GM18502 (cell line): ENCODE results near the gene IL18.
A peak's percentile ranks its signal among the peaks of the same experiment; 100 is the strongest.
"Not testable (repeated sequence)": the region's sequence is repeated elsewhere in the genome, so short reads cannot be mapped to it uniquely, and the experiment has no call there.

ENCODE experiments used
- ATAC-seq: cut with Tn5 transposase; IDR thresholded peaks from one replicate; pipeline ENCODE4 v1.9.1; 2021; ENCODE audit warnings: mild to moderate bottlenecking; ENCODE audit not compliant: unreplicated experiment, poor library complexity

Gene IL18

GRCh38 chr11:112163875-112164685 is at the start of gene IL18:
Gene IL18, minus strand, starts transcription at chr11:112164094. Its CDS starts 9,041 bp downstream, at chr11:112155053.
- ATAC-seq, result no peak

DNA sequence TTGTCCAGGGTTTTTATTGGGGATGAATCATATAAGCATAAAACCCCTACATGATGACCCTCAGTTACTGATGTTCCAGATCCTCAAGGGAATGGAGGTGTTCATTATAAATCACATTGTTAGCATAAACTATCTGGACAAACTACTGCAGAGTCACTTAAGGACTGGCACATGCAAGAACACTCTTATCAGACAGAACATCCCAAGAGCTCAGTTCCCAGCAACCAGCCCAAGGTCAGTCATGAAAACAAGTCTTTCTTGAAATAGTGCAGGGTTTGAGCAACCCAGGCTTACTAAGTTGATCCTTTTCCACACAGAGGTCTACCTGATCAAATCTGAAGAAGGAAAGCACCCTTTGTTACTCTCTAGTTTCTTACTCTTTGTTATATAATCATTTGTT is 48.8 kb upstream of the IL18 start:
- ATAC-seq, result no peak

- ATAC-seq, result no peak
These were observed 48.4 kb upstream of the IL18 start for GRCh38 chr11:112212290-112212689.

- ATAC-seq, result no peak
These were observed 47.6 kb upstream of the IL18 start for GRCh38 chr11:112211536-112211935.

GRCh38 chr11:112210890-112211289 is 47.0 kb upstream of the IL18 start:
- ATAC-seq, result no peak

- ATAC-seq, result no peak
These were observed 42.2 kb upstream of the IL18 start for GRCh38 chr11:112206071-112206470.

- no peak for ATAC-seq
These were observed 36.4 kb upstream of the IL18 start for GRCh38 chr11:112200252-112200651.

DNA sequence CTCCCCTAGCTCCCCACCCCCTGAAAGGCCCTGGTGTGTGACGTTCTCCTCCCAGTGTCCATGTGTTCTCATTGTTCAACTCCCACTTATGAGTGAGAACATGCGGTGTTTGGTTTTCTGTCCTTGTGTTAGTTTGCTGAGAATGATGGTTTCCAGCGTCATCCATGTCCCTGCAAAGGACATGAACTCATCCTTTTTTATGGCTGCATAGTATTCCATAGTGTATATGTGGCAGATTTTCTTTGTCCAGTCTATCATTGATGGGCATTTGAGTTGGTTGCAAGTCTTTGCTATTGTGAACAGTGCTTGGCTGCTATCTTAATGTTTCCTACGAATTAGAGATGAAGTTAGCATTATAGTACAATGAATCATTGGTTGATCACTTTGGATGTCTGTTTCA is 35.2 kb upstream of the IL18 start:
- not testable (repeated sequence) for ATAC-seq

DNA sequence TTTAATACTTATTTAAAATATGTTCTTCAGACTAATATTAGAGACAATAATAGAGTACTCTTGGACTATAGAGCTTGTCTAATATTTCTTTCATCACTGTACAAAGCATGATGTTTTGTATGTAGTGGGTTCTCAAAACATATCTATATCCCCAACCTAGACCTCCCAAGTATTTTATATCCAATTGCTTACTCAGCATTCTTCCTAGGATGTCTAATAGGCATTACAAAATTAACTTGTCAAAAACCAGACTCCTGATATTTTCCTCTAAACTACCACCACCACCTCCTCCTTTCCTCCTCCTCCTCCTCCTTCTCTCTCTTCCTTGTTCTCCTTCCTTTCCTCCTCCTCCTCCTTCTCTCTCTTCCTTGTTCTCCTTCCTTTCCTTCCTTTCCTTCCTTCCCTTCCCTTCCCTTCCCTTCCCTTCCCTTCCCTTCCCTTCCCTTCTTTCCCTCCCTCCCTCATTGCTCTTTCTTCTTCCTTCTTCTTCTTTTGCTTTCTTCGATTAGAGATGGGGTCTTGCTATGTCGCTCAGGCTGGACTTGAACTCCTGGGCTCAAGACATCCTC is 32.7 kb upstream of the IL18 start:
- no peak for ATAC-seq

- no peak for ATAC-seq
These were observed 32.1 kb upstream of the IL18 start for GRCh38 chr11:112195951-112196351.

DNA sequence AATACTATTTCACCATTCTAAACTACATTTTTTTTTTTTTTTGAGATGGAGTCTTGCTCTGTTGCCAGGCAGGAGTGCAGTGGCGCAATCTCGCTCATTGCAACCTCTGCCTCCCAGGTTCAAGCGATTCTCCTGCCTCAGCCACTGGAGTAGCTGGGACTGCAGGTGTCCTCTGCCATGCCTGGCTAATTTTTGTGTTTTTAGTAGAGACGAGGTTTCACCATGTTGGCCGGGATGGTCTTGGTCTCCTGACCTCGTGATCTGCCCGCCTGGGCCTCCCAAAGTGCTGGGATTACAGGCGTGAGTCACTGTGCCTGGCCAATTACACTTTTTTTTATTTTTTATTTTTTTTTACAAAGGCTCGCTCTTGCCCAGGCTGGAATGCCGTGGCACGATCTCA is 31.2 kb upstream of the IL18 start:
- ATAC-seq, result not testable (repeated sequence)

- ATAC-seq, result no peak
These were observed 22.4 kb upstream of the IL18 start for GRCh38 chr11:112186304-112186703.

GRCh38 chr11:112185883-112186282 is 22.0 kb upstream of the IL18 start:
- no peak for ATAC-seq

DNA sequence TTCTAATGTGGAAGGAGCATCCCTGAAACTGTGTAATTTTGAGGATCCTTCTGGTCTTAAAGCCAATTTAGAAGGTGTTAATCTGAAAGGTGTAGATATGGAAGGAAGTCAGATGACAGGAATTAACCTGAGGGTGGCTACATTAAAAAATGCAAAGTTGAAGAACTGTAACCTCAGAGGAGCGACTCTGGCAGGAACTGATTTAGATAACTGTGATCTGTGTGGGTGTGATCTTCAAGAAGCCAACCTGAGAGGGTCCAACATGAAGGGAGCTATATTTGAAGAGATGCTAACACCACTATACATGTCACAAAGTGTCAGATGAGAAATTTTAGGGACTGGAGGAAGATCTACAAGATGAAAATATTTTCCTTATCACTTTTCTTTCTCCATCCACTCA is 19.0 kb upstream of the IL18 start:
- no peak for ATAC-seq

- peak; percentile 70 for ATAC-seq
These were observed 15.7 kb upstream of the IL18 start for GRCh38 chr11:112179601-112180000.

- ATAC-seq, result no peak
These were observed 15.0 kb upstream of the IL18 start for GRCh38 chr11:112178936-112179335.

DNA sequence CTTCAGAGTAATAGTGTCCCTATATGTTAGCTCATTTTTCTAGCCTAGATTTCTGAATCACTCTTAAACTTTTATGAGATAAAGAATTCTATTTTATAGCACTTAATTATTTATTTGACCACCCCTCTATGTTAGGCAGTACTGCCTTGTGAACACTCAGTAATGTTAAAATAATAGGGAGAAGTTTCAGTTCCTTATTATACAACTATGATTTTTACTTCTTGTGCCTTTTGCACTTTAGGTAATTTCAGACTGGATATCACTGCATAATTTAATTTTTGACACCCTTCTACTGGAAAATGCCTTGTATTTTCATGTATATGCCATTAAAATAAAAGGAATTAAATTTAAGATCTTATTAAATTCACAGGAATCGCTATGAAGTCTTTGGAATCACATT is 14.5 kb upstream of the IL18 start:
- no peak for ATAC-seq

GRCh38 chr11:112177589-112177988 is 13.7 kb upstream of the IL18 start:
- ATAC-seq, result no peak

DNA sequence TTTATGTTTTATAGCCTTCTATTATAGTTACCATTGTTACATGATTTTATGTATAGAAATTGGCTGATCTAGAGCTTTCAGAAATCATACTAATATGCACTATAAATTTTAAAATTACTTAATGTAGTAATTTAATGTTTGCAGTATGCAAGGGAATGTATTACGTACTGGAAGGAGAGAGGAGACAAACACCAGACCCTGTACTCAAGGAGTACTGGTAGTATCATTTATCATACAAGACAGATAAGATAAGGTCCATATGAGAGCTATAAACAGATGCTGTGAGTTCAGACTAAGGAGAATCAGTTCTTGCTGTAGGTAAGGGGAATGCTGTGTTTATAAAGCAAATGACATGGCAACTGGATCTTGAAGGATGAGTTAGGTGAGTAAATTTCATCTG is 12.2 kb upstream of the IL18 start:
- no peak for ATAC-seq

DNA sequence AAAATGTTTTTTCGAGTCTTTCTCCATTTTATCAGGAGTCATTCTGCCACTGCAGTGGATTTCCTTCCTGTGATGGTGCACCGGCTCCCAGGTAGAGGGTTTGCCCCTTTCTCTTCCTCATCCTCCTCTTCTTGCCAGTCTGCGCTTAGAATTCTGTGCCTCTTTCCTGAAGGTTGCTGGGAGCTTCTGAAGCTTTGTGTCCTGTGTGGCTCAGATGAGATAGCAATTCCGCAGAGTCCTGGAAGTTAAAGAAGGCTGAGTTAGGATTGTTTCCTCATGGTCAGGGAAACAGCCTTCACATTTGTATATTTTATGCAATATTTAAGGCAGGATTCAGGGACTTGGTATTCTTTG is 11.7 kb upstream of the IL18 start:
- ATAC-seq, result no peak

- no peak for ATAC-seq
These were observed 11.1 kb upstream of the IL18 start, which contains the start of gene BCO2 for GRCh38 chr11:112174789-112175598. Gene BCO2, plus strand, starts transcription at chr11:112175512. Its CDS starts 90 bp downstream, at chr11:112175602.
